ENCODE results near the gene AGK.

The AGK gene

GRCh38 chr7:141649137-141649864 lies 98.1 kb downstream of the AGK start:
- no peak for DNase-seq

GRCh38 chr7:141649865-141650634 lies 98.8 kb downstream of the AGK start:
- peak in 2 of 6 experiments; percentile 6 to 7 for DNase-seq

GRCh38 chr7:141651417-141651816 lies 100.2 kb downstream of the AGK start:
- DNase-seq = no peak

GRCh38 chr7:141652691-141653090 lies 101.5 kb downstream of the AGK start:
- no peak for DNase-seq

- DNase-seq = peak; percentile 7 to 73 (median 56)
Measured at GRCh38 chr7:141654551-141654950, 103.3 kb downstream of the AGK start.

- DNase-seq = no peak
Measured at GRCh38 chr7:141659501-141659900, 108.3 kb downstream of the AGK start.

GRCh38 chr7:141660259-141660658 lies 109.0 kb downstream of the AGK start:
- no peak for DNase-seq

GRCh38 chr7:141663081-141663849 lies 112.1 kb downstream of the AGK start:
- no peak for DNase-seq

GRCh38 chr7:141664450-141664849 lies 113.2 kb downstream of the AGK start:
- DNase-seq = no peak

- no peak for DNase-seq
Measured at GRCh38 chr7:141665208-141666035, 114.2 kb downstream of the AGK start.

- no peak for DNase-seq
Measured at GRCh38 chr7:141666071-141666470, 114.9 kb downstream of the AGK start.

GRCh38 chr7:141668853-141669252 lies 117.6 kb downstream of the AGK start:
- DNase-seq = no peak

- DNase-seq = no peak
Measured at GRCh38 chr7:141671705-141672496, 120.7 kb downstream of the AGK start.

- DNase-seq = no peak
Measured at GRCh38 chr7:141673346-141673745, 122.1 kb downstream of the AGK start.

GRCh38 chr7:141674171-141674671 lies 123.0 kb downstream of the AGK start:
- no peak for DNase-seq

GRCh38 chr7:141674702-141675101 lies 123.5 kb downstream of the AGK start:
- DNase-seq = no peak

GRCh38 chr7:141675436-141676215 lies 124.4 kb downstream of the AGK start:
- no peak for DNase-seq

- no peak for DNase-seq
Measured at GRCh38 chr7:141676618-141677017, 125.4 kb downstream of the AGK start.

GRCh38 chr7:141679014-141679413 lies 127.8 kb downstream of the AGK start:
- no peak for DNase-seq

- DNase-seq = no peak
Measured at GRCh38 chr7:141685285-141686023, 134.2 kb downstream of the AGK start.

All from stimulated activated naive CD4-positive, alpha-beta T cell (primary cell).